SJCRH30 (cell line): ENCODE data around the gene FGGY. TPM values are rescaled to one million over a fixed set of nuclear protein-coding genes. Genes with fewer than 3 reads are reported as not detected.

ENCODE experiments used
- DNase-seq, 2 experiments: peaks; one replicate each; pipeline ENCODE4 v3.0.0-alpha.2; 2015 to 2020
- H3K27ac ChIP-seq: fragments of 250-450 bp; sonication (Bioruptor Pico); 2 replicates; pipeline ENCODE4 v1.5.1; 2020; ENCODE audit warnings: mild to moderate bottlenecking, moderate library complexity
- H3K27me3 ChIP-seq: fragments of 250-450 bp; sonication (Bioruptor Pico); 2 replicates; pipeline ENCODE4 v1.5.1; 2020; ENCODE audit warnings: mild to moderate bottlenecking, moderate library complexity
- H3K36me3 ChIP-seq: fragments of 250-450 bp; sonication (Bioruptor Pico); 2 replicates; pipeline ENCODE4 v1.5.1; 2020; ENCODE audit warnings: mild to moderate bottlenecking, moderate library complexity
- H3K4me1 ChIP-seq: fragments of 250-450 bp; sonication (Bioruptor Pico); 2 replicates; pipeline ENCODE4 v1.5.1; 2020; ENCODE audit warnings: mild to moderate bottlenecking, moderate library complexity
- H3K4me3 ChIP-seq: fragments of 250-450 bp; sonication (Bioruptor Pico); 2 replicates; pipeline ENCODE4 v1.5.1; 2020; ENCODE audit warnings: mild to moderate bottlenecking, moderate library complexity
- H3K9me3 ChIP-seq: fragments of 250-450 bp; sonication (Bioruptor Pico); replicated peaks from 2 replicates; pipeline ENCODE4 v1.5.1; 2020; ENCODE audit warnings: mild to moderate bottlenecking, moderate library complexity
- total RNA-seq: library from RNA; depleted of rRNA; stranded (reverse); fragments of >200 nt; shearing (Covaris generic); gene quantifications from 2 replicates; pipeline ENCODE4 v1.2.3, GENCODE V29; 2014

The FGGY gene
- total RNA-seq, 1 experiment from 2014 or later: 31.8 TPM

DNA sequence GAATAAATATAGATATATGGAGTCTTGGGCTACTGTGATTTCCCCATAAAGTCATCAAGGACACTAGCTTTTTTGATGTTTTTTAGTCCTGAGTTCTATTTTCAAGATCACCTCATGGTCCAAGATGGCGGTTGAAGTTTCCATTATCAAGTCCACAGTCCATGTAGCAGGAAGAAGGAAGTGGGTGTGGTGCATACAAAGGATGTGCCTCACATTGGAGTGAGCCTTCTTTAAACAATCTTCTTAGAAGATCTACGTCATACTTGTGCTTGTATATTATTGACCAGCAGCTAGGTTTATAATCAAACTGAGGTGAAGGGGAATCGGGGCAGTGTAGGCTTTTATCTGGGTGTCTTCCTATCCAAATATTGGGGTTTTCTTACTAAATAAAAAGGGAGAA lies 93.4 kb downstream of the FGGY start:
- Histone ChIP-seq H3K4me1 (peaks cover 41% of the 10 kb centered on the region), H3K27me3 (no peaks in the 10 kb centered on the region), H3K4me3 (no peak overlapping the region), H3K36me3 (no peaks in the 10 kb centered on the region), H3K27ac (no peak overlapping the region), H3K9me3 (0 out of 2 replicates have a peak, but pooled peaks cover 3% of the 10 kb centered on the region)
- DNase-seq: no peak

DNA sequence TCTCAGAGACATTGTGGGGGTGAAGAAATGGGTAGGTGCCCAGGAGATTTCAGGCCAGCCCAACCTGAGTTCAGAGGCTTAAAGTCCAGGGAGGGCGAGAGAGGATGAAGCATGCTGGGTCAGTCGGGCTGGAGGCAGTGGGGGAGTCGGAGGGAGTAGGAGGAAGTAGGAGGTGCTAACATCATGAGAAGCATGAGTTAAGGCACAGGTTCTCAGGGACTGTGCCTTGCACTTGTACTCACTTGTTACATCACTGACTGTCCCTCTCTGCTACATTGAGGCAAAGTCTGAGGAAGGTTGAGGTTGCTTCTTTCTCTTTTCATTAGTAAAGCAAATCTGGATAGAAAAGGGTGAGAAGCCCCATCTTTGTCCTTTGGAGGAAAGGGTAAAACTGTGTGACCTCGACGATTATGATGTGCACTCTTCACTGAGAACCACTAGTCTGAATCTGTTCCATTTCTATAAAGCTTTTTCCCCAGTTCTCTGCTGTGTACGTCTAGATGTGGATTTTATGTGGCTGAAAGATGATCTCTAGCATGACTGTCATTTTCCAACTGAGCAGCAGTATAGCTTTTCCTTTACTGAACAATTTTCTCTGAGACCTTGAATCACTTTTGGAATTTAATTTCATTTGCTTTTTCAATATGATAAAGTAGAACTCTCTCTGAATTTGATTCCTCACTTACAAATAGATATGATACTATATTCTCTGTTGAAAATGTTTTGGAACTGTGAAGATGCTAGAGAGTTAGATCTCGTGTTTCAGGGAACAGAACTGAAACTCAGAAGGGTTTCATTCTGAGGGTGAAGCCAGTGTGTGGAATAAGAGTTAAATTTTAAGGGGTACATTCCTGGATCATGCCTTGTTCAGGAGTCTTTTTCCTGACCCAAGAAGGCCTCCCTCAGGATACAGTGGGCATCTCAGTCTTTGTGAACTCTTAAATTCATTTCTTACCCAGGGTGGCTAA lies 94.6 kb downstream of the FGGY start:
- peaks cover 37% of the 10 kb centered on the region for H3K4me1 ChIP-seq
- 0 out of 2 replicates have a peak, but pooled peaks cover 3% of the 10 kb centered on the region for H3K9me3 ChIP-seq
- peak in 1 of 2 experiments; percentile 38 for DNase-seq
- no peaks in the 10 kb centered on the region for H3K36me3 ChIP-seq
- no peak overlapping the region for H3K4me3 ChIP-seq
- H3K27ac ChIP-seq: peak overlapping the region; percentile 86; the same call in 1 of the 2 replicates
- no peaks in the 10 kb centered on the region for H3K27me3 ChIP-seq

DNA sequence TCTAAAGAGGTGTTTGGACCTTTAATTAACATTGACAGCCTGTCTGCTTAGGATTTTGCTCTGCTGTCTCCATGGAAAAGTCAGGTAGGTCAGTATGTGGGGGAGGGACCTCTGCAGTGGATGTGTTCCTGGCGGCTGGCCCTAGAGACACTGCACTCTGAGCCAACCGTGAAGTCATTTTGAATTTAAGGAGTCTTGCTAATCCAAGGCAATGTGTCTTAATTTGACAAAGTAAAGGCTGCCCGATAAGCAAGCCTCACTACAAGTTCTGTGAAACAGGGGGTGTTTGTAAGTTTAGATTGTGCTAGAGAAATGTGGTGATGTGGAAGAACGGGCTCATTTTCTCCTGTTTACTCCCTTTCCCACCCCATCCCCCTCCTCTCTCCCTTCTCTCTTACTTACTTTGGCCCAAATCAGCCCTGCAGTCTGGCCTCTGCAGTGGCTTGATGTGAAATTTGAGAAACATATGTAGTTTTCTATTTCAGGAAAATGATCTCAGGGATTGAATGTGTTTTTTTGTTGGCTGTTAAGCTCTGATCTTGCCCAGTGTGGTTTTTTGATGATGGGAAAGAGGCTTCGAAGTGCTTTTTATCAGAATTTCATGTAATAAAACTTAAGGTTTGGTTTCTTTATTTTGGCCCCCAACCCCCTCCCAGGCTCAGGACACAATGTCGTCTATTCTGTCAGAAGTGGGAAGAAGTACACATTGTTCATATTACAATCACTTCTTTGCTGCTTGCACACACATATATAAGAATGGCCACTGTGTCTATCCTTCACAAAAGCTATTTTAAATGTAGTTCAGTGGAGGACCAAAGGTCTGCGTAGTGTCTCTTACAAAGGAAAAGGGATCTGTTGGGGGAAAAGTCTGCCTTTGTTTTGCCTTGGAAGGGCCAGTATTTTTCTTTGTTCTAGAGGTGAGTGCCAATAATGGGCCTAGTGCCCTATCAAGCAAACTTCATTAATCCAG lies 96.6 kb downstream of the FGGY start:
- H3K9me3 ChIP-seq: 0 out of 2 replicates have a peak, but pooled peaks cover 3% of the 10 kb centered on the region
- no peaks in the 10 kb centered on the region for H3K27me3 ChIP-seq
- peak overlapping the region; percentile 86 for H3K27ac ChIP-seq
- H3K4me3 ChIP-seq: peak overlapping the region; percentile 28
- H3K4me1 ChIP-seq: peaks cover 37% of the 10 kb centered on the region
- H3K36me3 ChIP-seq: no peaks in the 10 kb centered on the region
- DNase-seq: peak; percentile 84 to 94

DNA sequence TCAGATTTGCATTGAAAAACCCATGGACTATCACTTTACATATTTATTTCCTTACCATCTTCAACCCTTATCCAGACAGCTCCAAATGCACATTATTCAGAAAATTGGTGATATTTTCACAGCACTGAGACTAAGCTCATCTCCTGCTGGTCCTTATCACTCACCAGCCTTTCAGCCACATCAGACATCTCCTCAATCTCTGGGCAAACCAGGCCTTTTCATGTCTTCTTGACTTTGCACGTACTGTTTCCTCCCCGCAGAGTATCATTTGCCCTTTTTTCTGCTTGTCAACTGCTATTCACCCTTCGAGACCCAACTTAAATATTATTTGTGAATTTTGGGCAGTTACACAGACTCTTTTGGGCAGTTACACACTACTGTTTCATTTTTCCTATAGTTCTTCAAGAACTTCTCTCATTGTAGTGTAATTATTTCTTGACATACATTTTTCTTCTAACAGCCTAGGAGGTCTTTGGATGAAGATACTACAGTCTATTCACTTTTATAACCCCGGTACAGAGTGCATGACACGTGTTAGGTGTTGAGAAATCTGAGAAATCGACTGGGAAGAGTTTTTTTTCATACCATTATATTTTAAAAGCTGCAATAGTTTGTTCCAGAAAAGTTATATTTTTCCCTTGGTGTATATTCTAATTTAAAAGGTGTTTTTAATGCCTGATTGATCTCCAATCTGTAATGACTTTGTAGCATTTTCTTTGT lies 98.0 kb downstream of the FGGY start:
- H3K36me3 ChIP-seq: no peaks in the 10 kb centered on the region
- H3K27me3 ChIP-seq: no peaks in the 10 kb centered on the region
- peak overlapping the region; percentile 86; the same call in 1 of the 2 replicates for H3K27ac ChIP-seq

DNA sequence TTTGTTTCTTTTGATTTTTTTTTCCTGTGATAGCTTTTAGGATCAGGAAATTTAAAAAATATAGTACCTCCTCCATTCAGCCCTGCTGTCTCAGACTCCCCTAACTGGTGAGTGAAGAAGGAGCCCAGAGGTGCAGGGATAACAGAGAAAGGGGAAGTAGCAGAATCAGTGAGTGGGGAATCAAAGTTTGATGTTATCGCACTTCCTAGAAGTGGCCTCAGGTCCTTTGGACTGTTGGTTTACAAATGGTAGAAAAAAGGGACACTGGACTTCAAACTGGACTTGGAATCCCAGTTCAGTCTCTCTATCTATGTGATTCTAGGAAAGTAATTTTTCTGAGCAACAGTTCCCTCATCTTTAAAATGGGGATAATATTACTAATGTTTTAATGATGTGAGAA lies 99.5 kb downstream of the FGGY start:
- H3K36me3 ChIP-seq: no peaks in the 10 kb centered on the region
- H3K27me3 ChIP-seq: no peaks in the 10 kb centered on the region
- peaks cover 35% of the 10 kb centered on the region for H3K4me1 ChIP-seq
- no peak overlapping the region for H3K4me3 ChIP-seq
- DNase-seq: no peak
- H3K9me3 ChIP-seq: no peaks in the 10 kb centered on the region
- H3K27ac ChIP-seq: no peak overlapping the region

More for the DNA sequence above, 98.0 kb downstream of the FGGY start:
- Histone ChIP-seq H3K4me1 (peaks cover 37% of the 10 kb centered on the region), H3K9me3 (0 out of 2 replicates have a peak, but pooled peaks cover 3% of the 10 kb centered on the region), H3K4me3 (no peak overlapping the region)
- no peak for DNase-seq

DNA sequence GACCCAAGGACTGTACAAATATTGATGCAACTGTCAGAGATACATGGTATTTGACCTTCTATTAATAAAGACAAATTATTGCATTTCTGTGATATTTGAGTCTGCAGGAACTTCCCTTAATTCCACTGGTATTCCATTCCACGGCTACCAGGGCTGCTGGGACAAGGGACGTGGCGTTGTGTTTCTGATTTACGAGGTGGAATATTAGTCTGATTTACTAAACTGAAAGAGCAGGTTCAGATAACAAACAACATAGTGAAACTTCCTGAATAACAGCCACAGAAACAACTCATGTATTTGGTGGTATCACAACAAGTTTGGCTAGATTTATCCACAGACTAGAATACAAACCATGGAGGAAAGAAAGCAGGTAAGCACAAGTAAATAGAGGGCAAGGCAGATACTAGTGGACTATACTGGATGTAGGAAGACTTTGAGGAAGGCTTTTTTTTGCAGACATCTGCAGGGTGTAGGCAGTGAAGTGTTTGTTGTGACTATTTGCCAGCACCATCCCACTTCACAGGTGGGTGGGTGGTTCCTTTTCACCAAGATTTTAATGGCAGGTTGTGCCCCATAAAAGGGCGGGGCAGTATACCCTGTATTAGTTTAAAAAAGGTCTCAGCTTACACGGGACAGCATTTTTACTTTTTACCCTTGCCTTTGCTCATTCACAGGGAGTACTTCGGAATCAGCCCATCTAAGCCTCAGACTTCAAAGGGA lies 100.4 kb downstream of the FGGY start:
- no peak for DNase-seq
- no peak overlapping the region for H3K4me3 ChIP-seq
- no peak overlapping the region for H3K27ac ChIP-seq
- H3K36me3 ChIP-seq: no peaks in the 10 kb centered on the region
- H3K9me3 ChIP-seq: no peaks in the 10 kb centered on the region
- H3K27me3 ChIP-seq: no peaks in the 10 kb centered on the region
- H3K4me1 ChIP-seq: peaks cover 26% of the 10 kb centered on the region

DNA sequence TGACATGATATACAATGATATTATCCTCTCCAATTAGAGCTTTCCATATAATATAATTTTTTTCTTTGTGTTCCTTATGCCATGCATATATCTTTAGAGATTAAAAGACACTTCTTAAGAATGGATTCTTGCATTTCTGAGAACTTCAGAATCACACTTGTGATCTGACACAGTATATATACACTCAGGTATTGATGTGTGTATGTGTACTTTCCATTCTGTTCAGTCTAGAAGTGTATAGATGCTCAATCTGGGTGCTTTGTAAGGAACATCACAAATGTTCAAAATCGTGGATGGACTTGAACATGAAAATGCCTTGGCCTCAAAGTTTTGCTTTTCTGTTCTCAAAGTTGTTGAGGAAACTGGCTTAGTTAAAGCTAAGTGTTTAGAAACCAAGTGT lies 102.7 kb downstream of the FGGY start:
- no peaks in the 10 kb centered on the region for H3K27me3 ChIP-seq
- H3K36me3 ChIP-seq: no peaks in the 10 kb centered on the region
- no peak overlapping the region for H3K27ac ChIP-seq
- no peak for DNase-seq
- peaks cover 4% of the 10 kb centered on the region for H3K4me1 ChIP-seq
- no peak overlapping the region for H3K4me3 ChIP-seq
- H3K9me3 ChIP-seq: no peaks in the 10 kb centered on the region

DNA sequence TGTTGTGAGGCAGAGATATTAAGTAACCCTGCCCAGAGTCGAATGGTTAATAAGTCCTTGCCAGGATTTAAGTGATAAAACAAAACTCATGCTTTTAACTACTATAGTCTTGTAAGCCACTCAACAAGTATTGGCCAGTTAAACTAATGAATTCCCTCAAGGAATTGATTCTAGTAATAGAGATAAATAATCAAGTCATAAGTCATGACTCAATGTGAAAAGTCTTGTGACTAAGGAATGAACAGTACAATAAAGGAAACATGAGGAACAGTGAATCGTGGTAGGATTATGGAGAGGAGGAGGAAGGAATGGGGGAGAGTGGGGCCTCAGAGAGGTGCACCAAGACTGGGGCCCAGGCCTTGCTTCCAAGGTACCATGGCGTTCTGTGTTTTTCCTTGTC lies 104.7 kb downstream of the FGGY start:
- H3K27me3 ChIP-seq: no peaks in the 10 kb centered on the region
- H3K36me3 ChIP-seq: no peaks in the 10 kb centered on the region
- H3K4me1 ChIP-seq: no peaks in the 10 kb centered on the region; the same call in 1 of the 2 replicates
- no peak overlapping the region for H3K27ac ChIP-seq
- H3K9me3 ChIP-seq: peaks cover 7% of the 10 kb centered on the region; the same call in 1 of the 2 replicates
- no peak overlapping the region for H3K4me3 ChIP-seq
- no peak for DNase-seq

DNA sequence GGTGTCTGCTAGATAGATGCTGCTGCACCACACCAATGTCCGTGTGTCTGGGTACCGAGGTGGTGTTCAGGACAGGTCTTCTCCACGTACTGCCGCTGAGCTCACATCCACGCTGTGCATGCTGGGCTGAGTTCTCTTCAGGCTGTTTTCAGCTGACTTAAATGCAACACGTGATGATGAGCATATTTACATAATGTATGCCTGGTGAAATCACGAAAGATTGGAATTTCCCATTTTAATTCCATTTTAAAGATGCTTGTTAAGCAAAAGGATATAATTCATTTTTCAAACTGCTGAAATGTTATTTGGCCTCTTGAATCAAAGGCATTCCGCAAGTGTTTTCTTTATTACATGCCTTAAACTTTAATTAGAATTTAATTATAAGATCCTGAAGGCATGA lies 107.9 kb downstream of the FGGY start:
- peaks cover 11% of the 10 kb centered on the region for H3K4me1 ChIP-seq
- no peaks in the 10 kb centered on the region for H3K36me3 ChIP-seq
- H3K4me3 ChIP-seq: no peak overlapping the region
- peaks cover 9% of the 10 kb centered on the region; the same call in 1 of the 2 replicates for H3K9me3 ChIP-seq
- no peak overlapping the region for H3K27ac ChIP-seq
- H3K27me3 ChIP-seq: no peaks in the 10 kb centered on the region
- no peak for DNase-seq

DNA sequence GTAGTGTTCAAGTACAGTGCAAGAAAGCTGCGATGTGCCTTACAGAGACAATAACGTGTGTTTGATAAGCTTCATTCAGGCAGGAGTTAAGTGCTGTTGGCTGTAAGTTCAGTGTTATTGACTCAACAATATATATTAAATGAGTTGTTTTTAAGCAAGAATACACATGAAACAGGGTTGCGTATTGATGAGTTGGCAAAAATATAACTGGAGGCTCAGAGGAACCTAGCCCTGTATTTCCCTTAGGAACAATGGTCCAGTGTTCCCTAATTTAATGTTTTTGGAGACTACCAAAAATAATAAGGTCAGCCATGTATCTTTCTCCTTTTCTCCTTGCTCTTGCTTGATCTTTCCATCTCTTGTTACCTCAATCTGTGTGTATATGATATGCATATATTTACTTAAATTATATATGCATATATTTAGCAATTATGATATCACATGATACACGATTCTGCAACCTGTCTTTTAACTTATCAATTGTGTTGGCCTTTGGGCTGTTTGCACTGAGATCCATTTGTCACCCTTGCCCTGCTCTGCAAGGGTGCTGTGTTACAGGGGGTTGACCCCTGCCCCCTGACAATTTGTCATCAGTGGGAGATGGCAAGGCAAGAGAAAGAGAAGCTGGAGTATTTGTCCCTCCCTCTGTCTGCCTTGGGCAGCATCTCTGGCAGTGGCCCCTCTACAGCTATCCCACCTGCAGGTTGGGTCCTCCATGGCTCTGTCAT lies 109.7 kb downstream of the FGGY start:
- peaks cover 11% of the 10 kb centered on the region for H3K4me1 ChIP-seq
- H3K27ac ChIP-seq: no peak overlapping the region
- H3K36me3 ChIP-seq: no peaks in the 10 kb centered on the region
- no peak for DNase-seq
- no peaks in the 10 kb centered on the region for H3K27me3 ChIP-seq
- no peak overlapping the region for H3K4me3 ChIP-seq
- peaks cover 9% of the 10 kb centered on the region; the same call in 1 of the 2 replicates for H3K9me3 ChIP-seq

DNA sequence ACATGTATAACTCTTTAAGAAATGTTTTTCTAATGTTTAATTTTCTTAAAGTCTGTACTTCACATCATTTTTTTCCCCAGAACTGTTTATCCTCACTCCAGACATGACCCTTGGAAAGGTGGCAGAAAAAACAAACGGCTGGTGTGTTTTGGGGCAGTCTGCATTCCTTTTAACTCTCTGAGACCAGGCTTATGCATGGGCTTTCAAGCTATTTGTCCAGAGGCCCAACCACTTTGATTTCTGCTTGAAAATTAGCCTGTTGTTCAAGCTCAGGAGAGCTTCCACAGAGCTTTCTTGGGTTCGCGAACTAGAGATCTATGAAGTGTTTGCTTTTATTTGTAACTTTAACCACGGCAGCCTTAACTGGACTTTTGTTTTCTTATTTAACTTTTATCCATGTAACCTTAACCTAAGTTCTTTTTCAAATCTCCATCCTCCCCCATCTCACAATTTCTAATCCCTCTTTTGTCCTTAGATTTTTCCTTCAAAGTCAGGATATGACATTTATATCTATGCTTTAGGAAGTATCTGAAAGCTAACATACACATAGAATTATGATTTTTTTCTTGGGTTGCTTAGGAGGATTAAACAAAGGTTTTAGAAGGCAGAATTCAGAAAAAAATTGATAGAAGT lies 111.8 kb downstream of the FGGY start:
- H3K4me1 ChIP-seq: peaks cover 14% of the 10 kb centered on the region
- peak; percentile 19 to 58 for DNase-seq
- H3K4me3 ChIP-seq: no peak overlapping the region
- peak overlapping the region; percentile 30 for H3K27ac ChIP-seq
- no peaks in the 10 kb centered on the region for H3K27me3 ChIP-seq
- peaks cover 9% of the 10 kb centered on the region; the same call in 1 of the 2 replicates for H3K9me3 ChIP-seq
- no peaks in the 10 kb centered on the region for H3K36me3 ChIP-seq

DNA sequence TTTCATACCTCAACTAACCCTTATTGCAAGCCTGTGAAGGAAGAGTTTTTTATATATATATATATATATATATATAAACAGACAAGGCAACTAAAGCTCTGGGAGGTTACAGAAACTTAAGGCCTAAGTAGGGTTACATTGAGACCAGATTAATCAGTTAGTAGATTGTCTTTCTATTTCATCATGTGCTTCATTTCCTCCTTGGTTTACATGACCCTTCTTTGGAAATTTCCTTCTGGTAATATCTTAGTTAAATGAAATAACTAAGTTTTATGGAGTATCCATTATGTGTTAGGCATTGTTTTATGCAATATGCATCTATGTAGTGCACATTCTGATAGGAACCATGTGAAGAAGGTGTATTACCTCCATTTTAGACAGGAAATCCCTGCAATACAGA lies 112.7 kb downstream of the FGGY start:
- no peak overlapping the region for H3K27ac ChIP-seq
- H3K27me3 ChIP-seq: no peaks in the 10 kb centered on the region
- peaks cover 9% of the 10 kb centered on the region; the same call in 1 of the 2 replicates for H3K9me3 ChIP-seq
- H3K4me3 ChIP-seq: no peak overlapping the region
- H3K36me3 ChIP-seq: no peaks in the 10 kb centered on the region
- peaks cover 22% of the 10 kb centered on the region for H3K4me1 ChIP-seq
- no peak for DNase-seq

DNA sequence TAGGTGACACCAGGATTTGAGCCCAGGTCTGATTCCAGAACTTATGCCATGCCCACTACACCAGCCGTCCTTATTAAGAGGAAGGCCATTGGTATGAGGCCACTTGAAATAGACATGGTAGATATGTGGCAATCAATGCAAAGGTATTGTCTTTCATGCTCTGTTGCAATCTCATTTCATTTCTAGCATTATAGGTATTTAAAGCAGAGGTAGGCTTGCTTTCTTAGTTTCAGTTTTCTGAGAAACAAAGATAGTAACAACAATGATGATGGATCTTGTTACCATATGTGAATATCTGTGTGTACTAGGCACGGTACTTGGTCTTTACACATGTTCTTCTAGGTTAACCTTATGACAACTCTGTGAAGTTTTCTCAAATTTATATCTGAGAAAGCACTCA lies 113.1 kb downstream of the FGGY start:
- no peak for DNase-seq
- Histone ChIP-seq H3K27me3 (no peaks in the 10 kb centered on the region), H3K9me3 (peaks cover 9% of the 10 kb centered on the region; the same call in 1 of the 2 replicates), H3K4me1 (peaks cover 26% of the 10 kb centered on the region), H3K27ac (no peak overlapping the region), H3K4me3 (no peak overlapping the region), H3K36me3 (no peaks in the 10 kb centered on the region)
